Left forelimb (tissue), 1 donor: ENCODE measurements around the gene ZCCHC12.
A peak's percentile ranks its signal among the peaks of the same experiment; 100 is the strongest.
"Not testable (repeated sequence)": the region's sequence is repeated elsewhere in the genome, so short reads cannot be mapped to it uniquely, and the experiment has no call there.

ENCODE experiments used
- DNase-seq: peaks from one replicate; pipeline ENCODE4 v3.0.0-alpha.2; 2018; ENCODE audit warnings: low spot score

The ZCCHC12 gene

DNA sequence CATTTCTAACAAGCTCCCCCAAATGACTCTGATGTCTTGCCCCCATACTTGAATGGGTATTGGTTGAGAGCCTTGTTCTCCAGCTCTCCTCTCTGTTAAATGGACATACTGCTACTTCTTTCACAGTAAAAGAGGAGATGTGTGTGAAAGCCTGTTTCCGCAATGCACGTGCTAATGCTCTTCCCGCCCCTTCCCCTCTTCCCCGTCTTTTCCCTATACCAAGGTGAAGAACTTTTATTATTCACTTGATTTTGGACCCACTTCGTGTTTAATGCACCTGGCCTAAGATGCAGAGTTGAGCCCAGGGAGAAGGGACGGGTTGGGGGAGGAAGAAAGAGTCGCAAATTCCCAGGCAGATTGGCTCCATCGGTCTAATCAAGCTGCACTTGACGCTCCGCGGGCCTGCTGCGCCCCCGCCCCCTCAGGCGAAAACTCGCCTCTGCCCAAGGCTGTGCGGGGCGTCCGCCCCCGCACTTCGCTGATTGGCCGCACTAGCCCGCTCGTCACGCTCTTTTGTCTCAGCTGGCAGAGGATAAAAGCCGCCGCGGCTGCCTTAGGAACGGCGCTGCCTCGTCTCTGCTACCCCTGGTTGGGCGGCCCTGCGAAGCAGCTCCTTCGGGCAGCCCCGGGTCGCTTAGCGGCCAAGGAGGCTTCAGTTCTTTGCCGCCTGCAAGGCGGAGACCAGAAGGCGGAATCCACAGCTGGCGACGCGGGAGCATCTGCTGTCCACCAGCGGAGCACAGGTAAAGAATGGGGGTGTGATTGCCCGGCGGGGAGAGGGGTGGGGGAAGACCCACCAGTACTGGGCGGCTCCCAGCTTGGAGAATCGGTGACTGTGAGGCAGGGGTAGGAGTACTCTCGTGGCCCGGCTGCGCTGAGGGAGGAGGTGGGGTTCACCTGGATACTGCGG is at the start of gene ZCCHC12:
ZCCHC12 (plus strand) TSS at position 562 of the 910 bp plus-strand sequence. CDS start 1,421 bp downstream, outside the sequence.
- DNase-seq = peak; percentile 66

DNA sequence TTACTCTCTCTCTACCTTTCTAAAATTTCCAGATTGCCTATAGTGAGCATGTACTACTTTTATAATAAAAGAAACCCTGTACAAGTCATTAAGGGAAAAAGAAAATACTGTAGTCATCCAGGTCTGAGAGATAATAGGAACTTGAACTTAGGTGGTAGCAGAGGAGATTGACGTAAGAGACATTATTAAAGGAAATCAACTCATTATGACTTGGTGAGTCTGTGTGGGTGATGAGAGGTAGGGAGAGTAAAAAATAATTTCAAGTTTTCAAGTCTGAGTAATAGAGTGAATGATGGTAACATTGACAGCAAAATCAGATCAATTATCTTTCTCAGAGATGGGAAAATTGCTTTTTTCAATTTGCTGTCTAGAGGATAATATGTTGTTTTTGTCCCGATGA is 44.0 kb upstream of the ZCCHC12 start:
- DNase-seq = no peak

DNA sequence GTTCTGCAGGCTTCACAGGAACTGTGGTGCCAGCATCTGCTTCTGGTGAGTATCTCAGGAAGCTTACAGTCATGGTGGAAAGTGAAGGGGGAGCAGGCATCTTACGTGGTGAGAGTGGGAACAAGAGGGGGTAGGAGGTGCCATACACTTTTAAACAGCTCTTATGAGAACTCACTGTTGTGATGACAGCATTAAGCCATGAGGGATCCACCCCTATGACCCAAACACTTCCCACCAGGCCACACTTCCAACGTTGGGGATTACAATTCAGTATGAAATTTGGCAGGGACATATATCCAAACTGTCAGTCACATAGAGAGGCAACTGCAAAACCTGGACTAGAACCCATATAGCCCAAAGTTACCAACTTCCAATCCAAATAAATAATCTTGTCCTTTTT is 43.1 kb upstream of the ZCCHC12 start:
- DNase-seq = no peak

DNA sequence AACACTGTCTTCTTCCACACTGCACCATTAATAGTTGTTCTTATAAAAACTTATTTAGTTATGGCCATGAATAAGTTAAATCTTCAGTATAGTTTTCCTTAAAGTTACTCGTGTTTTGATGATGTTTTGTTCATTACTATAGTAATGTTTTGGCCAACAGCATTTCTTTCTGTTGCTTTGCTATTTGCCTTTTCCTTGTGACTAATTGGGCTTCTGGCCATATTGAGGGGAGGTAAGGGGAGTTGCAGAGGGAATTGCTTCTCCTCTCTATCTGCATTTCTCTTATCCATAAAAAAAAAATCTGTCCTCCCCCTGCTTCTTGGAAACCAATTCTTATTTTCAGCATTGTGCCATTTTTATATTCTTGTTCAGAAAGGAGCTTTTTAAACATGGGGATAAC is 42.7 kb upstream of the ZCCHC12 start:
- no peak for DNase-seq

DNA sequence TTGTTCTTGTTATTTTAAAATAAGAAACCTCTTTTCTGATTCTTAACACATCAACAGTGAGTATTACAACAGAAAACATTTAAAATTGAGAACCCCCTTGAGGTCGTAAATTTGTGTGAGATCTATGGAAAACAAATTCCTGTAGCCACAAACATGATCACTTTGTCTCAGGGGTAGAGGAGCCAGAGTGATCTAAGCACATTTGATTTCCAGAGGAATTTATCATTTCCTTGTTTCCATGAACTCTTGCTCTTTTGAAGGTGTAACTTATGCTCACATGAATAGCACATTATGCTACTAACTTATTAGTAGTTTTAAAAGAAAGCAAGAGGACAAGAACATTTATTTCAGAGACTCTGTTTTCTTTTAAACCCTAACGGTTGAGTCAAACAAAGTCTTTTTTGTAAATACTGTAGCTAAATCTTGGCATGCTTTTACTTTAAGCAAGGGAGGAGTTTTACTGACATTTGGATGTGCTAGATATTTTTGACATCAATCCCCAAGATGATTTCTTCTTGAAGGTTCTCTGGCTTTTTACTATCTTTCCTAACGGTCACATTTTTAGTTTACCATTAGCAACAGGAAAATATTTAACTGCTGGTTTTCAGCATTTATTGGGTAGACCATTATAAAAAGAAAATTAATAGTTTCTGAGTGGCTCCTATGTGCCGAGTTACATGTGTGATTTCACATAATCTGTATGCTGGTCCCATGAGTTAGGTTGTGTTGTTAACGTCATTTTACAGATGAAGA is 27.9 kb upstream of the ZCCHC12 start:
- no peak for DNase-seq

DNA sequence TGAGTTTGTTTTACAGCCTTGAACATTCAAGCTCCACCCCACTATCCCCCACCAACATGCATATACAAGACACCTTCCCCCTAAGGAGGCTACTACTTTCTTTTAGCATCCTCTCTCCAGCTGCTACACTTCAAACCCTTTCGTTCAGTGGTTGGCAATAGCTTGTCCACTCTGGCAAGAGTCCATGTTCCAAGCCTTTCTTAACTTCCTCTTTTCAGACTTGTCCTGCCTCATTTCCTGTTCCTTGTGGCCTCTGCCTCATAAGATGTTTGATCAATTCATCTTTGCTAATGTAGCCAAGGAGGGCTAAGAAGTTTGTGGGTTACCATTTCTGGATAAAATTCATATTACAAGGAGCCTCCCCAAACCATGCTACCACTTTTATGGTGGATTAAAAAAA is 20.8 kb upstream of the ZCCHC12 start:
- DNase-seq = no peak

DNA sequence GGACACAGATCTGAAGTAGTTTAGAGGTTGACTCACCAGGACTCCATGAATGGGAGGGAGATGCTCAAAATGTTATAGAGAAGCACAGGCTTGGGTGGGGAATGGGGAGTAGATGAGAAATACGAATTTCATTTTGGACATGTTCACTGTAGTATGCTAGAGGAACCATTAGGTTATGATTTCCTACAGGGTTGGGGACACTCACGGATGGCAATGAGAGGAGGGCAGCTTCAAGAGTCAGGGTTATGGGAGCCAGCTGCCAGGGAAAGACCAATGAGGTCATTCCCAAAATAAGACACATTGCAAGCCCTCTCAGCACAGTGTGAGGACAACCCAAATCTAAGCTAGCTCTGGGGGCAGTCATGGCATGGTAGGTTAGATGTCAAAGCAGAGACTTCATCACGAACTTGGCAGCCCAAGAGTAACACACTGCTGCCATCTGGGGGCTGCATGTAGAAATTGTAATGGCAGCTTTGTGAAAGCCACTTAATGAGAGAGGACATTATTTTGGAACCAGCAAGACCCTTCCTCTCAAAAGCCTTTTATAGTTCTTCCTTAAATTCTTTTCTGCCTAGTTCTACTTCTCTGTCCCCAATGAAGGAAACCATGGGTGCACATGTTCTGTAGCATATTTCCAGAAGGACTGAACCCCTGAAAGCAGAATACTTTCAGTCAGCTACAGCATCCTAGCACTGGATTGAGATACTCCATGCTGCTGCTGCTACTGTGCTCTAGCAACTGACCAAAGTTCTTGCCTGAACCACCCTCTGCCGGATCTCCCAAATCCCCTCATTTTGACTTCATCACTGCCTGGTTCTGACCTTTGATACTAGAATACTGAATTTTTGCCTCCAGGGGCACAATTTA is 16.2 kb upstream of the ZCCHC12 start:
- no peak for DNase-seq

DNA sequence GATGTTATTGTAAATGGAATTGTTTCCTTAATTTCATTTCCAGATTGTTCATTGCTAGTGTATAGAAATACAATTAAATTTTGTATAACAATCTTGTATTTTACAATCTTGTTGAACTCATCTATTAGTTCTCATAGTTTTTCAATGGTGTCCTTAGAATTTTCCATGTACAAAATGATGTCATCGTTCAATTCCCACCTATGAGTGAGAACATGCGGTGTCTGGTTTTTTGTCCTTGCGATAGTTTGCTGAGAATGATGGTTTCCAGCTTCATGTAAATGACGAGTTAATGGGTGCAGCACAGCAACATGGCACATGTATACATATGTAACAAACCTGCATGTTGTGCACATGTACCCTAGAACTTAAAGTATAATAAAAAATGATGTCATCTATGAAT is 6.4 kb upstream of the ZCCHC12 start:
- DNase-seq = not testable (repeated sequence)

DNA sequence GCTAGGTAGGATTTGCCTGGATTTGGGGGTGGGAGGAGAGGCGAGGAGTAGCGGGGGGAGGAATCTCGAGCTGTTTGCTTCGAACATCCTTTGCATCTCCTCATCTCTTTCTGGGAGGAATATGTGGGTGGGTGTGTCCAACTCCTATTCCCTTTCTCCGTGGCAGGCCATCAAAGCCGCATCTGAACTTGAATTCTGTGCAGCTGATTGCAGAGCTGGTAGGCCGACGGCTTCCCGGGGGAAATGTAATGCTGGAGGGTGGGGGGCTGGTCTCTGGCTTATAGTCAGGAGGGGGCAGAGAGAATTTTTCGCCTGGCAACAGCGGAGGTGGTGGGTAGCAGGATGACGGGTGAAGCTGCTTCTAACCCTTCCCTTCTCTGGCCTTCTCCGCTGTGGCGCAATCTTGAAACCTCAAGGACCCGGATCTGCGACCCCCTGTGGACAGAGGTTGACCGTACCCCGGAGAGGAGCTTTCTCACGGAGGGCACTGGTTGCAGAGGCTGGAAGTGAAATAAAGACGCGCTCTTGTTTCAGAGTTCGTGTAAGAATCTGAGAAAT is 628 bp downstream of the ZCCHC12 start:
- no peak for DNase-seq

DNA sequence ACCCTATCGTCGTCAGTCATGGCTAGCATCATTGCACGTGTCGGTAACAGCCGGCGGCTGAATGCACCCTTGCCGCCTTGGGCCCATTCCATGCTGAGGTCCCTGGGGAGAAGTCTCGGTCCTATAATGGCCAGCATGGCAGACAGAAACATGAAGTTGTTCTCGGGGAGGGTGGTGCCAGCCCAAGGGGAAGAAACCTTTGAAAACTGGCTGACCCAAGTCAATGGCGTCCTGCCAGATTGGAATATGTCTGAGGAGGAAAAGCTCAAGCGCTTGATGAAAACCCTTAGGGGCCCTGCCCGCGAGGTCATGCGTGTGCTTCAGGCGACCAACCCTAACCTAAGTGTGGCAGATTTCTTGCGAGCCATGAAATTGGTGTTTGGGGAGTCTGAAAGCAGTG is 1.6 kb downstream of the ZCCHC12 start:
- DNase-seq = no peak

DNA sequence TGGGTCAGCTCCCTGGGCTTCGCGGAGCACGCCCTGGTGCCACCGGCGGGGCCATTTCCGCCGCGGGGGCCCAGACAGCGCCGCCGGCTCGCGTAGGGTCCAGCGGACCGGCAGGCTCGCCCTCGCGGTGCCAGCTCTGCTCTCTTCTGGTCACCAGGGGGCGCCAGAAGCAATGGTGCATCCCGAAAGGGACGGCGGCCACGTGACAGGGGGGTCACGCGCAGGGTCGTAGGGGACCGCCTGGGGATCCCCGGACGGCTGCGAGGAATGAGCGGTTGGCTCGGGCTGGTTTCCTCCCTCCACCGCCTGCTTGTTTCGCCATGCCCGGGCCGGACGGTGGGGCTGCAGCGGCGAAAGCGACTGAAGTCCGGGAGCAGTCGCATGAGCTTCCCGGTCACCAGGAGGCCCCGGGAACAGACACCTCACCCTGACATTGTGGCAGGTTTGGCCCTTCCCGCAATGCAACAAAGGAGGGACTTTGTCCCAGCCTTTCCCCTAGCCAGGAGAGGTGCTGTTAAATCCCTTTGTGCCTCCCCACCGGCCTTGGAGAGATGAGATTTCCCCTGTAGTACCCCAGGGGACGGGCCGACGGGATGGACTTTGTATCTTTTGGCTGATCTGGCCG is 15.8 kb downstream of the ZCCHC12 start:
- peak; percentile 74 for DNase-seq

DNA sequence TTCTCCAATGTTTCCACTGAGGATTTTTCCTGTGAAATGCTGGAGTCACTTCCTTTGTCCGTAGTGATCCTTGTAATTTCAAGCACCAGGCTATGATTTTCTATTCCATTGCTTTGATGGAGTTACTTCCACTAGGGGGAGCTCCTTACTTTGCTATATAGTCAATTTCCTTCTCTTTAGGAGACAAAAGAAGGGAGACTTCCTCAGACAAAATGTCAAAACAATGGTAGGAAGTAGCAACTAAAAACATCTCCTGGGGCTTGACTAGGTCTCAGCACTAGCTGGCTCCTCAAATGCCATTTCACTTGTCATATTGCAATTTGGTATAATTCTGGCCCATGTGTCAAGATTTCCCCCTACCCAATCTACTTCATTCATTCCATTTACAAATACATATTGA is 24.1 kb downstream of the ZCCHC12 start:
- no peak for DNase-seq

DNA sequence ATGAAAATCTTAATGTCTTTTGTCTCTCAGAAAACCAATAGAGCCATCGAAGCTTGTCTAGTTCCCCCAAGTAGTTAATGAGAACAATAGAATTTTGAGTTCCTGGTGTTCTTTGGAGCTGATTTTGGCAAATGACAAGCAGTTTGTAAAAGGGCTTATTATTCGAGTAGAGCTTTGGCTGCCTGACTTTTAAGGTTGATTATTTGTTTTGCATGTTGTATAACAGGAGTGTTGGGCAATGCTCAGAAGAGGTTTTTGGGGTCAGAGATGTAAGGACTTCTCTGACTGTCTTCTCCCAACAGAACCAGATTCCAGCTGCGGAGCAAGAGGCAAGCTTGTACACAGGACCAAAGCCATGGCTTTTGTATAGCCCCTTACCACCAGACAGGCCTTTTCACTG is 30.0 kb downstream of the ZCCHC12 start:
- DNase-seq = no peak

DNA sequence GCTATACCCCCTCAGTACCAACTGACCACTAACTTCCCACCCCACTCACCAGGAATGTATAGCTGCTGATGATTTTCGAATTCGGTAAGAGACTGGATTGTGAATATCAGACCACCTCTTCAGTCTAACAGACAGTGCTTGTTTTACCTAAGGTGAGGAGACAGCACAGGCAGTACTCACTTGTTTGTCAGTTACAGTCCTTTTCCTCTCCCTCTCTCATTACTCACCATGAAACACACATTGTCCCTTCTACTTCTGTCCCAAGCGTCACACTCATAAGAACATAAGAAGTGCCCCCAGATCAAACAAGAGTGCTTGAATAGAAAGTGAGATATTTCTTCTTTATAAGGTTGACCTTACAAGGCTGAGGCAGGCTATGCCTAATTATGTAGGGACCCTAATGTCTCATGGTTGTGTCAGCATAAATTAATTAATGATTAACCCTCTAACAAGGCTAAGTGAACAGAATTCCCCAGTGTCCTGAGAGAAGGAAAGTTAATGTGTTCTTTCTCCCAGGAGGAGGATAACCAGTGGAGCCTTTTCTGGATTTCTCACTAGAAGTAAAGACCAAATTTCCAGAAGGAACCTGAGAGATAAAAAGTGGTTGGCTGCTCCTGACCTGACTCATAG is 32.2 kb downstream of the ZCCHC12 start:
- DNase-seq = no peak

DNA sequence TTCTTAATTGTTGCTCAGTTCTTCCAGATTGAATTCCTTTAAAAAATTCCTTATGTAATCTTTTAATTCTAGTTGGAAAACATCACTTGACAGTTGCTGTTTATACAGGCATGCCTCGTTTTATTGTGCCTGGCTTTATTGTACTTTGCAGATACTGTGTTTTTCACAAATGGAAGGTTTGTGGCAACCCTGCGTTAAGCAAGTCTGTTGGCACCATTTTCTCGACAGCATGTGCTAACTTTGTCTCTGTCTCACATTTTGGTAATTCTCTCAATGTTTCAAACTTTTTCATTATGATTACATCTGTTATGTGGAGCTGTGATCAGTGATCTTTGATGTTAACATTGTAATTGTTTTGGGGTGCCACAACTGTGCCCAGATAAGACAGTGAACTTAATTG is 33.4 kb downstream of the ZCCHC12 start:
- no peak for DNase-seq

DNA sequence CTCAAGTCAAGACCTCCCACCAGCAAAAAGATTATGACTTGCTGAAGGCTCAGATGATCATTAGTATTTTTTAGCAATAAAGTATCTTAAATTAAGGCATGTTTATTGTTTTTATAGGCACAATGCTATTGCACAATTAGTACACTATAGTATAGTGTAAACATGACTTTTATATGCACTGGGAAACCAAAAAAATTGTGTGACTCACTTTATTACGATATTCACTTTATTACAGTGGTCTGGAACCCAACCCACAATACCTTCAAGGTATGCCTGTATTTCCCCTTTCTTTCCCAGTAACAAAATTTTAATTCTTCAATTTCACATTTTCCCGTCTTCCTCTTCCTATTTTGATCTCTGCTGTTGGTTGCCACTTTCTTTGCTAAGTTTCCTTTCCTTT is 37.7 kb downstream of the ZCCHC12 start:
- no peak for DNase-seq

DNA sequence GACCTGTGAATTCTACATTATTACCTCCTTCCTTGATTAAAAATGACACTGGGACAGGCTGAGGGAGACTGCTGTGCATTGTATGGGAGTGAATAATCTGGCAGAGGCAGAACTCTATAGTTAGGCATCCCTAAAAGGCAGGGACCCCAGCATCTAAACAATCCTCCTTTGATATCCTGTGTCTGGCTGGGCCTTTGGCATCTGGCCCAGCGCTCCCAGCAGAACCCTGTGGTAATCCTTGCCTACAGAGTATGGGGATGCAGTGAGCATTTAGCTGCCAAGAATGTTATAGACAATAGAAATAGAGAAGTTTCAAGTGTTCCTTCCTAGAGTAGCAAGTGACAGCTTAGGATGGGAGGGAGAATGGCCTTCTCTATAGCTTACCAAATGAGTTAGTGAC is 38.5 kb downstream of the ZCCHC12 start:
- DNase-seq = no peak

DNA sequence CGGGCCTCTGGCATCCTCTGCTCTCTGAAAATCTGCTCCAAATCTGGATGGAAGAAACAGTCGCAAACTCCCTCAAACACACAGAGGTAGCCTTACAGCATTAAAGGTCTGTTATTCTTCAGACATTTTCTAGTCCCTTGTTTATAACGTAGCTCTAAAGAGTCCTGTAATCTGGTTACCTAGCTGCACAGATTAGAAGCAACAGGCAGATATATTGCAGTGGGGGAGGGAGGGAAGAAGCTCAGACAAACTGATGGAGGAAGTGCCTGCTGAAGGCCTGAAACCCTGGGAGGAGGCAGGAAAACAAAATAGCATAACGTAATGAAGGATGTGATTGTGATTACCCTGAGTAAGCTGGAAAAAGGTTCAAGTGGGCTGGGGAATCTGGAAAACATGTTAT is 39.4 kb downstream of the ZCCHC12 start:
- no peak for DNase-seq

DNA sequence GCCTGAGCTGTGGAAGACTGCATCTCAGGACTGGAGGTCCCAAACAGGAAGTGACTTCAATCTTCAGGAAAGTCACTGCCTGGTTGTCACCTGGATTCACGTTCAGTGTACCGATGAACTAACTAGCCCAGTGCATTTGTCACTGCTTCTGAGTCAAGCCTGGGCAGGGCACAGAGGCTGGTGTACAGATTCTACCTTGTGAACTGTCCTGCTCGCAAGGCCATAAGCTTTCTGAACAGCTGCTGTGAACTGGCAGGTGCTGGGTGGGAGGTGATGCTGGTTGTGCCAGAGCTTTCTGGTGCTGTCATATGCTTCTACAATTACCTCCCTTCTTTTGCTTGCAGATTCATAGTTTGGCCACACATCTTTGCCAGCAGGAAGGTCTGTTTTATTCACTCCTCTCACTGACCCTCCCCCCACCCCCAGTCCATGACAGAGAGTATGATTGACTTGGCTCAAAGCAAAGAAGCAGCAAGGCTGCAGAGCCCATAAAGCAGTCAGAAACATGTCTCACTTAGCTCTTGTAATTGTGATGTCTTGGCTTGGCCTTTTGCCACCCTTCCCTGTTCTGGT is 40.5 kb downstream of the ZCCHC12 start:
- no peak for DNase-seq

DNA sequence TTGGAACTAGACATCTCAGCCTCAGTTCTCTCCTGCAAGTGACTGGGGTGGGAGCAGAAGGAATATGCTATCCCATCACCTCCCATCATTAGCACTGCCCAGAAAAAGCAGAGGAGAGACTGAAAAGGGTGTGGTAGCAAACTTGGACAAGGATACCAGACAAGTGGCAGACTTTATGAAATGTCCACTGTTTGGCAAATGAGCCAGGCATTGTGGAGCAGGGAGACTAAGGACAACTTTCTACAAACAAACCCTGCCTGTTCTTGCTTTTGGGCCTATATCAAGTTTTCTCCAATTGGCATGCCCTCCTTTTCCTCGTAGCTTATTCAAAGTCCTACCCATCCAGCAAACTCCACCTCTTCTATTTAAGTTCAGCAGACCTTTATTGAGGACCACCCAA is 41.6 kb downstream of the ZCCHC12 start:
- DNase-seq = no peak

DNA sequence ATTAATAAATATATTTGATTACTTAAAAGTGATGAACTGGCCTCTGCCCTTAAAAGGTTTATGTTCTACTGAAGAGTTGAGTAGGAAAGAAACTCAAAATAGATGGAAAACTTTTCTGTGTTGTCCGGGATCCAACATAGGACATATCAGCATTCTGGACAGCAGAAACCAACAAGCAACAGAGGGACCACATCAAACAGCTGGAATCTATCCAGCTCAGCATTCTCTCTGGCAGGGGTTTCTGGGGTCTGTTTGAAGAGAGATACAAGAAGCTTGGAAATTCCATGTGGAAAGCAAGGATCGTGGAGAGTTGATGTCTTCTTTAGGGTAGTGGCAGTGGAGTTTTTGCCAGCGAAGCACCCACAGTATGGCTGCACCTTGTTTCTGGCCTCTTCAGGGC is 43.6 kb downstream of the ZCCHC12 start:
- DNase-seq = no peak
